Suprapubic skin (tissue), 4 donors: ENCODE results near the gene CBX4.

ENCODE experiments used
- EP300 ChIP-seq: sonication (generic); formaldehyde crosslinking; IDR thresholded peaks from one replicate; pipeline ENCODE4 v1.6.1; 2017; ENCODE audit warnings: antibody characterized with exemption
- POLR2A ChIP-seq, 2 donors: fragments of 450-650 bp; IDR thresholded peaks; one replicate each; pipeline ENCODE4 v1.6.1; 2017; ENCODE audit warnings: antibody characterized with exemption in 2 of 2, mild to moderate bottlenecking in 2 of 2, moderate library complexity in 2 of 2
- POLR2AphosphoS5 ChIP-seq, 3 donors: sonication (generic); formaldehyde crosslinking; IDR thresholded peaks; one replicate each; pipeline ENCODE4 v1.6.1; 2017; ENCODE audit warnings: antibody characterized with exemption in 3 of 3
- TF ChIP-seq, protein P1 (sequence below), 2 donors: fragments of 200-600 bp in 1 of 2; fragments of 450-650 bp in 1 of 2; sonication (generic) in 1 of 2; IDR thresholded peaks; one replicate each; pipeline ENCODE4 v1.5.1; 2016 to 2019; ENCODE audit warnings: antibody characterized with exemption in 2 of 2, mild to moderate bottlenecking in 1 of 2, moderate library complexity in 1 of 2

- TF ChIP-seq, protein P1, sequence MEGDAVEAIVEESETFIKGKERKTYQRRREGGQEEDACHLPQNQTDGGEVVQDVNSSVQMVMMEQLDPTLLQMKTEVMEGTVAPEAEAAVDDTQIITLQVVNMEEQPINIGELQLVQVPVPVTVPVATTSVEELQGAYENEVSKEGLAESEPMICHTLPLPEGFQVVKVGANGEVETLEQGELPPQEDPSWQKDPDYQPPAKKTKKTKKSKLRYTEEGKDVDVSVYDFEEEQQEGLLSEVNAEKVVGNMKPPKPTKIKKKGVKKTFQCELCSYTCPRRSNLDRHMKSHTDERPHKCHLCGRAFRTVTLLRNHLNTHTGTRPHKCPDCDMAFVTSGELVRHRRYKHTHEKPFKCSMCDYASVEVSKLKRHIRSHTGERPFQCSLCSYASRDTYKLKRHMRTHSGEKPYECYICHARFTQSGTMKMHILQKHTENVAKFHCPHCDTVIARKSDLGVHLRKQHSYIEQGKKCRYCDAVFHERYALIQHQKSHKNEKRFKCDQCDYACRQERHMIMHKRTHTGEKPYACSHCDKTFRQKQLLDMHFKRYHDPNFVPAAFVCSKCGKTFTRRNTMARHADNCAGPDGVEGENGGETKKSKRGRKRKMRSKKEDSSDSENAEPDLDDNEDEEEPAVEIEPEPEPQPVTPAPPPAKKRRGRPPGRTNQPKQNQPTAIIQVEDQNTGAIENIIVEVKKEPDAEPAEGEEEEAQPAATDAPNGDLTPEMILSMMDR (IDR thresholded peaks at IDR 0.05): no peak
- TF ChIP-seq EP300 (no peak), POLR2AphosphoS5 (IDR thresholded peaks at IDR 0.05) (no peak), POLR2A (IDR thresholded peaks at IDR 0.05) (no peak)
Observed at GRCh38 chr17:79829457-79829856, 9.8 kb downstream of the CBX4 start.
